K562 (cell line): ENCODE data around the gene ME3. TPM values are rescaled to one million over a fixed set of nuclear protein-coding genes. Genes with fewer than 3 reads are reported as not detected.

Source experiments
- ATAC-seq: fragments of 200-7000 bp; cut with Tn5 transposase; 3 replicates; pipeline ENCODE4 v1.9.1; 2020; ENCODE audit warnings: moderate library complexity
- BruUV-seq: library from RNA; stranded (reverse); fragments of 400-500 nt; replicated peaks from 2 replicates; lab custom pipeline; 2021; lab: Mats Ljungman, UMichigan
- CTCF ChIA-PET: fragments of 300-600 bp; formaldehyde crosslinking; extraction: SDS; loops from one replicate; lab custom pipeline; 2021; ENCODE audit warnings: low intra/inter-chr PET ratio; lab: Yijun Ruan, JAX
- POLR2A ChIA-PET: fragments of 300-600, 350-650 bp; sonication (Branson Sonifier 250); formaldehyde crosslinking; extraction: SDS; loops from one replicate; lab custom pipeline; 2021; ENCODE audit warnings: antibody characterized with exemption, inconsistent platforms; lab: Yijun Ruan, JAX
- DNase-seq, 4 experiments: peaks; one replicate each; pipeline versions ENCODE4 v3.0.0 to v3.0.0-alpha.2; 2011 to 2018; ENCODE audit warnings: low spot score in 3 of 4, mixed read lengths in 3 of 4; ENCODE audit errors: extremely low read depth in 1 of 4
- FAIRE-seq: peaks from 2 replicates; lab custom pipeline; 2011; peaks lifted over from hg19 to GRCh38; lab: Jason Lieb, UNC
- H2AFZ ChIP-seq: 2 replicates; pipeline ENCODE4 v1.6.0; 2011; ENCODE audit warnings: low read depth, low read length, control low read depth, inconsistent platforms
- H3K27ac ChIP-seq: fragments of 200-600 bp; 3 replicates; pipeline ENCODE4 v1.8.0; 2011; ENCODE audit warnings: low read depth, mild to moderate bottlenecking, control low read depth, inconsistent platforms, low read length, moderate library complexity, mixed read lengths; ENCODE audit errors: extremely low read depth
- H3K27me3 ChIP-seq, 2 experiments: fragments of 300-600 bp in 1 of 2; 2 replicates in 1 of 2; 3 replicates in 1 of 2; pipeline versions ENCODE4 v1.6.0 to v1.8.0; 2011; ENCODE audit warnings: inconsistent platforms in 2 of 2, low read length in 2 of 2, mild to moderate bottlenecking in 1 of 2, mixed read lengths in 1 of 2, moderate library complexity in 1 of 2; ENCODE audit not compliant: control insufficient read depth in 2 of 2, insufficient read depth in 2 of 2
- H3K36me3 ChIP-seq: fragments of 300-600 bp; 3 replicates; pipeline ENCODE4 v1.8.0; 2011; ENCODE audit warnings: mild to moderate bottlenecking, low read length, inconsistent platforms; ENCODE audit not compliant: control insufficient read depth, insufficient read depth
- H3K4me1 ChIP-seq, 2 experiments: fragments of 200-600 bp in 1 of 2; replicated peaks in 1 of 2; 2 replicates in 1 of 2; 3 replicates in 1 of 2; pipeline versions ENCODE4 v1.5.1 to v1.8.0; 2011; ENCODE audit warnings: inconsistent platforms in 2 of 2, low read length in 2 of 2, mild to moderate bottlenecking in 1 of 2, mixed read lengths in 1 of 2, moderate library complexity in 1 of 2; ENCODE audit not compliant: control insufficient read depth in 2 of 2, insufficient read depth in 2 of 2
- H3K4me2 ChIP-seq: 2 replicates; pipeline ENCODE4 v1.6.1; 2011; ENCODE audit warnings: low read length, control low read depth, inconsistent platforms, mixed read lengths; ENCODE audit not compliant: insufficient read depth
- H3K4me3 ChIP-seq: fragments of 200-600 bp; sonication (generic), shearing (Covaris generic); 2 replicates; pipeline ENCODE4 v1.5.1; 2016; ENCODE audit warnings: control low read depth, inconsistent platforms
- H3K79me2 ChIP-seq: fragments of 200-600 bp; 3 replicates; pipeline ENCODE4 v1.8.0; 2011; ENCODE audit warnings: low read length, inconsistent platforms; ENCODE audit not compliant: control insufficient read depth, insufficient read depth
- H3K9ac ChIP-seq, 2 experiments: 2 replicates each; pipeline versions ENCODE4 v1.6.0 to v1.6.1; 2011; ENCODE audit warnings: low read depth in 2 of 2, low read length in 2 of 2, control low read depth in 1 of 2, inconsistent platforms in 1 of 2, mild to moderate bottlenecking in 1 of 2, mixed read lengths in 1 of 2; ENCODE audit not compliant: insufficient read depth in 1 of 2
- H3K9me1 ChIP-seq: one replicate; pipeline ENCODE4 v1.6.0; 2011; ENCODE audit warnings: inconsistent platforms, mild to moderate bottlenecking, low read length, moderate library complexity; ENCODE audit not compliant: control insufficient read depth, insufficient read depth
- H3K9me3 ChIP-seq: replicated peaks from 2 replicates; pipeline ENCODE4 v1.5.1; 2011; ENCODE audit warnings: low read depth, low read length, inconsistent platforms; ENCODE audit not compliant: control insufficient read depth, insufficient read depth
- H4K20me1 ChIP-seq: replicated peaks from 2 replicates; pipeline ENCODE4 v1.6.1; 2011; ENCODE audit warnings: low read length, inconsistent platforms, mixed read lengths; ENCODE audit not compliant: control insufficient read depth, insufficient read depth
- BCLAF1 ChIP-seq, 2 experiments: fragments of 450-650 bp in 1 of 2; IDR thresholded peaks; 2 replicates each; pipeline ENCODE4 v1.6.1; 2011 to 2017; ENCODE audit warnings: low read depth in 2 of 2, antibody characterized with exemption in 1 of 2, borderline replicate concordance in 1 of 2, low read length in 1 of 2, mild to moderate bottlenecking in 1 of 2, mixed read lengths in 1 of 2; ENCODE audit not compliant: control insufficient read depth in 1 of 2
- DNMT1 ChIP-seq: fragments of 450-650 bp; IDR thresholded peaks from 2 replicates; pipeline ENCODE4 v1.6.1; 2016; ENCODE audit warnings: antibody characterized with exemption, mild to moderate bottlenecking
- DPF2 ChIP-seq: fragments of 450-650 bp; IDR thresholded peaks from 2 replicates; pipeline ENCODE4 v1.6.1; 2016
- FOXJ2 ChIP-seq: fragments of 200-800 bp; sonication (Bioruptor generic); IDR thresholded peaks from 2 replicates; pipeline ENCODE4 v1.6.1; 2016; ENCODE audit warnings: missing genetic modification characterization, missing compliant biosample characterization
- MYBL2 ChIP-seq, 2 experiments: fragments of 450-650 bp in 1 of 2; sonication (generic) in 1 of 2; formaldehyde crosslinking in 1 of 2; IDR thresholded peaks; 2 replicates each; pipeline versions ENCODE4 v1.6.1 to v1.8.1; 2017 to 2022; ENCODE audit warnings: borderline replicate concordance in 1 of 2, inconsistent platforms in 1 of 2, low read depth in 1 of 2, mild to moderate bottlenecking in 1 of 2, missing genetic modification reagents in 1 of 2, moderate library complexity in 1 of 2
- SAFB ChIP-seq: fragments of 200-400 bp; formaldehyde crosslinking; IDR thresholded peaks from 2 replicates; pipeline ENCODE4 v1.6.1; 2017; ENCODE audit warnings: low read depth, low read length, borderline replicate concordance
- SIRT6 ChIP-seq: IDR thresholded peaks from one replicate; pipeline ENCODE4 v1.6.1; 2012; ENCODE audit warnings: low read depth, mild to moderate bottlenecking, control low read depth, inconsistent platforms, low read length, moderate library complexity
- SUPT5H ChIP-seq: fragments of 450-650 bp; IDR thresholded peaks from 2 replicates; pipeline ENCODE4 v1.6.1; 2016
- XRCC4 ChIP-seq: IDR thresholded peaks from one replicate; pipeline ENCODE4 v1.6.1; 2011; ENCODE audit not compliant: insufficient read depth, insufficient read length; ENCODE audit errors: extremely low read depth
- ZNF121 ChIP-seq: sonication (generic); formaldehyde crosslinking; conservative IDR thresholded peaks from 2 replicates; pipeline ENCODE4 v1.8.0; 2022; ENCODE audit warnings: missing genetic modification reagents
- ZNF217 ChIP-seq: sonication (generic); formaldehyde crosslinking; IDR thresholded peaks from 2 replicates; pipeline ENCODE4 v1.8.0; 2022; ENCODE audit warnings: mild to moderate bottlenecking, missing genetic modification reagents
- ZNF586 ChIP-seq: fragments of 450-650 bp; formaldehyde crosslinking; conservative IDR thresholded peaks from 2 replicates; pipeline ENCODE4 v1.4.0; 2020; ENCODE audit warnings: mild to moderate bottlenecking, moderate library complexity
- ZZZ3 ChIP-seq: fragments of 450-650 bp; IDR thresholded peaks from 2 replicates; pipeline ENCODE4 v1.6.1; 2016; ENCODE audit warnings: antibody characterized with exemption, mild to moderate bottlenecking, moderate library complexity
- WGBS: fragments of 100-300 bp; shearing (Covaris generic); methylation state at CpG from one replicate; pipeline ENCODE4 v1.1.6; 2016; ENCODE audit warnings: low coverage, mixed read lengths; ENCODE audit not compliant: insufficient coverage; ENCODE audit errors: missing lambda C conversion rate; 5-methylcytosine and 5-hydroxymethylcytosine counted together
- in situ Hi-C: fragments of 300-500 bp; cut with MboI; formaldehyde crosslinking; loops from 4 replicates; pipeline ENCODE4 v1.15.0; 2018; ENCODE audit warnings: inconsistent platforms, mixed read lengths
- intact Hi-C: fragments of 100-400 bp; cut with micrococcal nuclease; formaldehyde crosslinking; loops from 2 replicates; pipeline ENCODE4 v1.14.2; 2022
- polyA plus RNA-seq, 8 experiments: library from polyadenylated mRNA; depleted of rRNA in 4 of 8; stranded (reverse) in 5 of 8; unstranded in 3 of 8; fragments of >200 nt; fragmentation: Nextera tagmentation in 2 of 8; fragmentation: Illumina TruSeq in 1 of 8; extraction: Ambion mirVana in 2 of 8; extraction: Trizol in 1 of 8; gene quantifications; 2 replicates each; pipeline versions ENCODE4 v1.2.1 to v1.2.3, GENCODE V29; 2011 to 2014; ENCODE audit warnings: inconsistent platforms in 1 of 8, missing spikeins in 1 of 8
- total RNA-seq, 7 experiments: library from RNA; depleted of rRNA in 6 of 7; stranded (reverse); fragments of >200 nt in 6 of 7; fragmentation: Illumina TruSeq in 2 of 7; extraction: Trizol in 2 of 7; gene quantifications; 2 replicates each; pipeline versions ENCODE4 v1.2.1 to v1.2.3, GENCODE V29; 2011 to 2021; ENCODE audit warnings: low replicate concordance in 1 of 7

ME3 gene
- total and polyA plus RNA-seq, 9 of the 15 experiments (the other 6 are each of a cell fraction or from before 2014, with no cell fraction given), result not detected

GRCh38 chr11:86715611-86716010 lies 43.2 kb upstream of the ME3 start:
- Histone ChIP-seq H3K9ac (no peak overlapping the region), H3K9me1 (no peaks in the 10 kb centered on the region), H3K27ac (no peak overlapping the region), H4K20me1 (no peaks in the 10 kb centered on the region), H3K4me1 (no peaks in the 10 kb centered on the region), H2AFZ (no peak overlapping the region), H3K27me3 (no peaks in the 10 kb centered on the region), H3K36me3 (no peaks in the 10 kb centered on the region), H3K9me3 (no peaks in the 10 kb centered on the region), H3K4me2 (no peak overlapping the region), H3K79me2 (no peaks in the 10 kb centered on the region), H3K4me3 (no peak overlapping the region)
- DNase-seq, result no peak
- WGBS, result 31% methylated on average over 3 of the region's 3 CpGs
- no peak for ATAC-seq
- POLR2A ChIA-PET, result no interaction called here
- intact Hi-C loops (no loop called here), in situ Hi-C loops (no loop called here)
- BruUV-seq, result no TSS peak
- CTCF ChIA-PET, result no interaction called here
- no peak for TF ChIP-seq DNMT1
- TF ChIP-seq ZNF586 (CRISPR knock-in tag), result no peak
- no peak for TF ChIP-seq SIRT6
- TF ChIP-seq DPF2, result no peak
- TF ChIP-seq ZNF121 (CRISPR knock-in tag), result no peak
- no peak for TF ChIP-seq SUPT5H
- no peak for TF ChIP-seq MYBL2 (IDR thresholded peaks at IDR 0.05; ENCODE audit: low read depth)
- no peak for TF ChIP-seq MYBL2 (CRISPR knock-in tag; IDR thresholded peaks at IDR 0.05; ENCODE audit: borderline replicate concordance)
- TF ChIP-seq BCLAF1 (IDR thresholded peaks at IDR 0.05; ENCODE audit: borderline replicate concordance in 1 of 2, control insufficient read depth in 1 of 2, low read depth in 2 of 2, low read length in 1 of 2), result no peak
- no peak for TF ChIP-seq SAFB
- TF ChIP-seq ZZZ3, result no peak
- no peak for TF ChIP-seq XRCC4
- no peak for TF ChIP-seq FOXJ2
- TF ChIP-seq ZNF217 (CRISPR knock-in tag), result no peak
- FAIRE-seq, result no peak
